HEK293 (cell line): ENCODE data around the gene PCSK6.

Source experiments
- CTCF ChIA-PET: fragments of 350-600 bp; formaldehyde crosslinking; extraction: SDS; loops from one replicate; lab custom pipeline; 2021; ENCODE audit warnings: antibody characterized with exemption; lab: Yijun Ruan, JAX
- POLR2A ChIA-PET: fragments of 300-600 bp; formaldehyde crosslinking; extraction: SDS; loops from one replicate; lab custom pipeline; 2020; ENCODE audit warnings: antibody characterized with exemption, inconsistent platforms; lab: Yijun Ruan, JAX
- H3K27ac ChIP-seq: fragments of 200-500 bp; sonication (Bioruptor generic); 2 replicates; pipeline ENCODE4 v1.5.1; 2014; ENCODE audit warnings: low read depth, low read length, control low read depth, inconsistent platforms; ENCODE audit errors: extremely low read depth
- H3K36me3 ChIP-seq, 2 experiments: fragments of 200-500 bp in 1 of 2; sonication (Bioruptor generic) in 1 of 2; 1 replicate in 1 of 2; 2 replicates in 1 of 2; pipeline ENCODE4 v1.5.1; 2014 to 2017; ENCODE audit warnings: inconsistent platforms in 2 of 2, low read length in 2 of 2; ENCODE audit not compliant: control insufficient read depth in 2 of 2, insufficient read depth in 1 of 2
- H3K4me1 ChIP-seq: fragments of 200-500 bp; sonication (Bioruptor generic); 2 replicates; pipeline ENCODE4 v1.5.1; 2014; ENCODE audit warnings: mild to moderate bottlenecking, low read length, inconsistent platforms; ENCODE audit not compliant: control insufficient read depth, insufficient read depth
- H3K4me3 ChIP-seq: 2 replicates; pipeline ENCODE4 v1.5.1; 2011; ENCODE audit warnings: low read depth, mild to moderate bottlenecking, control low read depth, low read length, moderate library complexity
- H3K9me3 ChIP-seq: fragments of 200-500 bp; sonication (Bioruptor generic); 2 replicates; pipeline ENCODE4 v1.5.1; 2014; ENCODE audit warnings: low read depth, low read length, inconsistent platforms; ENCODE audit not compliant: control insufficient read depth, insufficient read depth
- BCL11A ChIP-seq: fragments of 450-650 bp; formaldehyde crosslinking; IDR thresholded peaks from 2 replicates; pipeline ENCODE4 v1.5.1; 2016; ENCODE audit warnings: low read depth, missing biosample characterization, missing genetic modification characterization
- ELK4 ChIP-seq: IDR thresholded peaks from 2 replicates; pipeline ENCODE4 v1.6.1; 2011; ENCODE audit warnings: mild to moderate bottlenecking, low read depth, low read length, borderline replicate concordance
- MEIS1 ChIP-seq: sonication (generic); formaldehyde crosslinking; IDR thresholded peaks from 2 replicates; pipeline ENCODE4 v1.8.1; 2022; ENCODE audit warnings: missing genetic modification reagents, mild to moderate bottlenecking, borderline replicate concordance
- MZF1 ChIP-seq: fragments of 450-650 bp; formaldehyde crosslinking; IDR thresholded peaks from 2 replicates; pipeline ENCODE4 v1.5.1; 2017; ENCODE audit warnings: missing biosample characterization, missing genetic modification characterization, borderline replicate concordance
- SP7 ChIP-seq: fragments of 450-650 bp; formaldehyde crosslinking; IDR thresholded peaks from 2 replicates; pipeline ENCODE4 v1.5.1; 2016; ENCODE audit warnings: missing biosample characterization, missing genetic modification characterization
- ZBTB26 ChIP-seq: fragments of 450-650 bp; formaldehyde crosslinking; optimal IDR thresholded peaks from 2 replicates; pipeline ENCODE3; 2016; ENCODE audit warnings: missing biosample characterization, mild to moderate bottlenecking, missing genetic modification characterization
- ZBTB7A ChIP-seq: fragments of 450-650 bp; formaldehyde crosslinking; IDR thresholded peaks from 2 replicates; pipeline ENCODE4 v1.5.1; 2016; ENCODE audit warnings: low read depth, missing biosample characterization, missing genetic modification characterization
- ZIC2 ChIP-seq: fragments of 450-650 bp; formaldehyde crosslinking; IDR thresholded peaks from 2 replicates; pipeline ENCODE4 v1.5.1; 2016; ENCODE audit warnings: missing biosample characterization, missing genetic modification characterization
- ZNF157 ChIP-seq: fragments of 450-650 bp; formaldehyde crosslinking; IDR thresholded peaks from 2 replicates; pipeline ENCODE4 v1.5.1; 2016; ENCODE audit warnings: missing biosample characterization, missing genetic modification characterization
- ZNF2 ChIP-seq: fragments of 450-650 bp; formaldehyde crosslinking; IDR thresholded peaks from 2 replicates; pipeline ENCODE4 v1.5.1; 2016; ENCODE audit warnings: missing biosample characterization, missing genetic modification characterization
- ZNF266 ChIP-seq: fragments of 450-650 bp; formaldehyde crosslinking; IDR thresholded peaks from 2 replicates; pipeline ENCODE4 v1.5.1; 2016; ENCODE audit warnings: missing biosample characterization, missing genetic modification characterization, low read depth
- ZNF292 ChIP-seq: fragments of 450-650 bp; formaldehyde crosslinking; IDR thresholded peaks from 2 replicates; pipeline ENCODE4 v1.5.1; 2016; ENCODE audit warnings: low read depth, missing biosample characterization, missing genetic modification characterization, borderline replicate concordance
- ZNF398 ChIP-seq: fragments of 450-650 bp; formaldehyde crosslinking; IDR thresholded peaks from 2 replicates; pipeline ENCODE4 v1.5.1; 2017; ENCODE audit warnings: missing biosample characterization, missing genetic modification characterization
- ZNF426 ChIP-seq: fragments of 450-650 bp; formaldehyde crosslinking; IDR thresholded peaks from 2 replicates; pipeline ENCODE4 v1.5.1; 2017; ENCODE audit warnings: missing biosample characterization, missing genetic modification characterization, mild to moderate bottlenecking, inconsistent platforms, moderate library complexity
- ZNF48 ChIP-seq: fragments of 450-650 bp; formaldehyde crosslinking; IDR thresholded peaks from 2 replicates; pipeline ENCODE4 v1.5.1; 2016; ENCODE audit warnings: missing biosample characterization, missing genetic modification characterization
- ZNF501 ChIP-seq: fragments of 450-650 bp; formaldehyde crosslinking; IDR thresholded peaks from 2 replicates; pipeline ENCODE4 v1.5.1; 2016; ENCODE audit warnings: missing biosample characterization, missing genetic modification characterization
- ZNF548 ChIP-seq: fragments of 450-650 bp; formaldehyde crosslinking; IDR thresholded peaks from 2 replicates; pipeline ENCODE4 v1.5.1; 2016; ENCODE audit warnings: missing biosample characterization, missing genetic modification characterization
- ZNF585B ChIP-seq: fragments of 450-650 bp; formaldehyde crosslinking; IDR thresholded peaks from 2 replicates; pipeline ENCODE4 v1.5.1; 2016; ENCODE audit warnings: missing biosample characterization, missing genetic modification characterization
- ZNF654 ChIP-seq: fragments of 450-650 bp; formaldehyde crosslinking; IDR thresholded peaks from 2 replicates; pipeline ENCODE4 v1.5.1; 2016; ENCODE audit warnings: low read depth, missing biosample characterization, missing genetic modification characterization
- ZNF670 ChIP-seq: fragments of 450-650 bp; formaldehyde crosslinking; IDR thresholded peaks from 2 replicates; pipeline ENCODE4 v1.5.1; 2016; ENCODE audit warnings: missing biosample characterization, missing genetic modification characterization, low read depth
- ZNF707 ChIP-seq: fragments of 450-650 bp; formaldehyde crosslinking; IDR thresholded peaks from 2 replicates; pipeline ENCODE4 v1.5.1; 2016; ENCODE audit warnings: missing biosample characterization, missing genetic modification characterization
- ZSCAN16 ChIP-seq: fragments of 450-650 bp; formaldehyde crosslinking; IDR thresholded peaks from 2 replicates; pipeline ENCODE4 v1.5.1; 2016; ENCODE audit warnings: missing biosample characterization, missing genetic modification characterization
- TF ChIP-seq, protein P1 (sequence below): fragments of 450-650 bp; IDR thresholded peaks from 2 replicates; pipeline ENCODE4 v1.5.1; 2018; ENCODE audit warnings: missing biosample characterization, mild to moderate bottlenecking, missing genetic modification characterization
- TF ChIP-seq, protein P2 (sequence below): fragments of 450-650 bp; formaldehyde crosslinking; IDR thresholded peaks from 2 replicates; pipeline ENCODE4 v1.5.1; 2017; ENCODE audit warnings: missing biosample characterization, mild to moderate bottlenecking, missing genetic modification characterization, moderate library complexity
- TF ChIP-seq, protein P3 (sequence below): fragments of 450-650 bp; formaldehyde crosslinking; IDR thresholded peaks from 2 replicates; pipeline ENCODE4 v1.5.1; 2016; ENCODE audit warnings: missing biosample characterization, missing genetic modification characterization

The PCSK6 gene

DNA sequence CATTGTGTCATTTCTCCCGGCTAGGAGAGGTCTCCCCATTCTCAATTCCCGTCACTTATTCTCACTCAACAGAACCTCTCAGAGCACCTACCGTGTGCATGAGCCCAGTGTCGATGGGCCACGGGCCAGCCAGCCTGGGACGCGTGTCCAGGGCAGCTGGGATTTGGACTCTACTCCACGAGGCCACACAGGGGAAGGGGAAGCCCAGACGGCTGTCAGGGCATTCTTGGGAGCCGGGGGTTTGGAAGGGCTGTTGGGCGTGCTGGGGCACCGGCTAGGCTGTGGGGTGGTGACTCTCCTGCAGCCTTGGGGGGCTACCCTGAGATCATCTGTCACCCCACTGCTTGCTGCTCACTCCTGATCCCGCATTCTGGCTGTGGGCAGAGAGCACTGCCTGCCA is 41.7 kb upstream of the PCSK6 start (continued):
- TF ChIP-seq ELK4 (no peak), MEIS1 (CRISPR knock-in tag) (no peak), ZNF654 (tag by site-specific recombination) (no peak), MZF1 (tag by site-specific recombination) (no peak), ZBTB26 (tag by site-specific recombination) (no peak), ZNF48 (tag by site-specific recombination) (no peak), ZNF398 (tag by site-specific recombination) (no peak), ZNF670 (tag by site-specific recombination) (no peak)
- TF ChIP-seq, protein P1, sequence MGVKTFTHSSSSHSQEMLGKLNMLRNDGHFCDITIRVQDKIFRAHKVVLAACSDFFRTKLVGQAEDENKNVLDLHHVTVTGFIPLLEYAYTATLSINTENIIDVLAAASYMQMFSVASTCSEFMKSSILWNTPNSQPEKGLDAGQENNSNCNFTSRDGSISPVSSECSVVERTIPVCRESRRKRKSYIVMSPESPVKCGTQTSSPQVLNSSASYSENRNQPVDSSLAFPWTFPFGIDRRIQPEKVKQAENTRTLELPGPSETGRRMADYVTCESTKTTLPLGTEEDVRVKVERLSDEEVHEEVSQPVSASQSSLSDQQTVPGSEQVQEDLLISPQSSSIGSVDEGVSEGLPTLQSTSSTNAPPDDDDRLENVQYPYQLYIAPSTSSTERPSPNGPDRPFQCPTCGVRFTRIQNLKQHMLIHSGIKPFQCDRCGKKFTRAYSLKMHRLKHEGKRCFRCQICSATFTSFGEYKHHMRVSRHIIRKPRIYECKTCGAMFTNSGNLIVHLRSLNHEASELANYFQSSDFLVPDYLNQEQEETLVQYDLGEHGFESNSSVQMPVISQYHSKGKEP (tag by site-specific recombination): no peak
- TF ChIP-seq, protein P2, sequence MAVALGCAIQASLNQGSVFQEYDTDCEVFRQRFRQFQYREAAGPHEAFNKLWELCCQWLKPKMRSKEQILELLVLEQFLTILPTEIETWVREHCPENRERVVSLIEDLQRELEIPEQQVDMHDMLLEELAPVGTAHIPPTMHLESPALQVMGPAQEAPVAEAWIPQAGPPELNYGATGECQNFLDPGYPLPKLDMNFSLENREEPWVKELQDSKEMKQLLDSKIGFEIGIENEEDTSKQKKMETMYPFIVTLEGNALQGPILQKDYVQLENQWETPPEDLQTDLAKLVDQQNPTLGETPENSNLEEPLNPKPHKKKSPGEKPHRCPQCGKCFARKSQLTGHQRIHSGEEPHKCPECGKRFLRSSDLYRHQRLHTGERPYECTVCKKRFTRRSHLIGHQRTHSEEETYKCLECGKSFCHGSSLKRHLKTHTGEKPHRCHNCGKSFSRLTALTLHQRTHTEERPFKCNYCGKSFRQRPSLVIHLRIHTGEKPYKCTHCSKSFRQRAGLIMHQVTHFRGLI (tag by site-specific recombination): no peak
- TF ChIP-seq, all 188 proteins: peak for 0

DNA sequence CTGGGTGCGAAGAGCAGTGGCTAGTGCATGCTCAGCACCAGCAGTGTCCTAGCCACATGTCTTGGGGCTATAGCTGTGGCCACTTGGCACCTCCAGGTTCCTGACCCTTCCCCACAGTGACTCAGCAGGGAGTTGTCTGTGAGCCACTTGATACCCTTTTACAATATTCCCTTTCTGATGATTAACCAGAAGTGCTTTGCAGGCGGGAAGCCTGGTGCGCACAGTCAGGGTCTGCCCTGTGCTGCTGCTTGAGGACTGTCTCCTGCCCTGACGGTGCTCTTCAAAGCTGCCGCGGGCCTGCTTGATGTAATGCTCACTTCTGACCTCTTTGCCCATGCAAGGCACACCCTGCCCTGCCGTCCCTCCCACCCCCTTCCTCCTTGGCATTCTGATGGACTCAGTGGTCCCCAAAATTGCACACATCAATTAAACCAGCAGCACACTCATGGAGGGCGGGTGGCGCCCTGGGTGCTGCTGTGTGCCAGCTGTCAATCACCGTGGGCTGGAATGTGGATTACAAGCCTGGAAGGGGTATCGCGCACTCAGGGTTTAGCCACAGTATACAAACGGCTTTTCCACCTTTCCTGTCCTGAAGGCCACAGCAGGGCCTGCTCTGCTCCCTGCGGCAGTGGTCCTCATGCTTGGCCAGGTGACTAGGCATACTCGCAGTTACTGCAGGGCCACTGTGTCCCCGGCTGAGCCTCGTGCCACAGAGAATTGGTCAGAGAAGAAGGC is 40.9 kb upstream of the PCSK6 start:
- CTCF ChIA-PET: no interaction called here

GRCh38 chr15:101528917-101529299 is 39.4 kb upstream of the PCSK6 start:
- H3K9me3 ChIP-seq: no peaks in the 10 kb centered on the region
- no peaks in the 10 kb centered on the region for H3K4me1 ChIP-seq
- no peak overlapping the region for H3K27ac ChIP-seq
- POLR2A ChIA-PET: no interaction called here
- CTCF ChIA-PET: interaction anchor here (0.5 to 0.9 kb wide), 2 partner anchors 92 to 112 kb away, joined by 3 read pairs; no protein-coding TSS in a partner anchor
- H3K36me3 ChIP-seq: no peaks in the 10 kb centered on the region
- H3K4me3 ChIP-seq: no peak overlapping the region
- TF ChIP-seq ZBTB7A (tag by site-specific recombination) (no peak), ZNF292 (tag by site-specific recombination) (no peak), ZNF548 (tag by site-specific recombination) (no peak), ZNF2 (tag by site-specific recombination) (no peak), ZNF157 (tag by site-specific recombination) (no peak), ZNF707 (tag by site-specific recombination) (no peak), ZIC2 (tag by site-specific recombination) (no peak), ZNF266 (tag by site-specific recombination) (no peak), ZNF426 (tag by site-specific recombination) (no peak), BCL11A (no peak), SP7 (tag by site-specific recombination) (no peak), ZSCAN16 (tag by site-specific recombination) (no peak), ZNF585B (tag by site-specific recombination) (no peak)
- TF ChIP-seq, protein P3, sequence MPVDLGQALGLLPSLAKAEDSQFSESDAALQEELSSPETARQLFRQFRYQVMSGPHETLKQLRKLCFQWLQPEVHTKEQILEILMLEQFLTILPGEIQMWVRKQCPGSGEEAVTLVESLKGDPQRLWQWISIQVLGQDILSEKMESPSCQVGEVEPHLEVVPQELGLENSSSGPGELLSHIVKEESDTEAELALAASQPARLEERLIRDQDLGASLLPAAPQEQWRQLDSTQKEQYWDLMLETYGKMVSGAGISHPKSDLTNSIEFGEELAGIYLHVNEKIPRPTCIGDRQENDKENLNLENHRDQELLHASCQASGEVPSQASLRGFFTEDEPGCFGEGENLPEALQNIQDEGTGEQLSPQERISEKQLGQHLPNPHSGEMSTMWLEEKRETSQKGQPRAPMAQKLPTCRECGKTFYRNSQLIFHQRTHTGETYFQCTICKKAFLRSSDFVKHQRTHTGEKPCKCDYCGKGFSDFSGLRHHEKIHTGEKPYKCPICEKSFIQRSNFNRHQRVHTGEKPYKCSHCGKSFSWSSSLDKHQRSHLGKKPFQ (tag by site-specific recombination): no peak

More for the DNA sequence above, 40.9 kb upstream of the PCSK6 start:
- Histone ChIP-seq H3K4me1 (no peaks in the 10 kb centered on the region), H3K4me3 (no peak overlapping the region), H3K36me3 (no peaks in the 10 kb centered on the region), H3K9me3 (no peaks in the 10 kb centered on the region), H3K27ac (no peak overlapping the region)
- TF ChIP-seq ZNF501: no peak
- peak; percentile 97 for TF ChIP-seq ZIC2 (tag by site-specific recombination)
- POLR2A ChIA-PET: no interaction called here
